ENCODE data around the gene PELO. TPM values are rescaled to one million over a fixed set of nuclear protein-coding genes. Genes with fewer than 3 reads are reported as not detected.
A peak's percentile ranks its signal among the peaks of the same experiment; 100 is the strongest.

The PELO gene
- polyA plus RNA-seq, 1 of the 3 experiments (the other 2 are of a cell fraction), result 10.7 TPM

DNA sequence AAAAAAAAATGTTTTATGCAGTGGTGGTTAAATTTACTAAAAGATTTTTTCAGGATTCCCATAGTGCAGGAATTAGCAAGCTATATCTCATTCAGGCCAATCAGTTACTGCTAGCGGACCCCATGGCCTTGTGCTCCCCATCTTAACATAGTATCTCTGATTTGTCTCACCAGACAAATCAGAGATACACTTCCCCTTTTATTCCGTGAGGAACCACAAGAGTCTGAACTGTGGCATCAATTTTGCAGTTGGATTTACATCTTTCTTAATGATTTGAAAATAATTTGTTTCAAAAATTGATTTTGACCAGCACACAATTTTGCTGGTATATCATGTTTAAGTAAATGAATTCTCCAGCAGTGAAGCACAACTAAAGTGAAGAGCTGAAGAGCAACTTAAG lies 17.9 kb downstream of the PELO start:
- peaks cover 67% of the 10 kb centered on the region for H3K79me2 ChIP-seq (ENCODE audit: insufficient read depth)
- H3K36me3 ChIP-seq (replicated peaks in 1 of 2; ENCODE audit: control insufficient read depth in 1 of 2, insufficient read depth in 2 of 2, low read length in 1 of 2), result peaks cover 44 to 46% of the 10 kb centered on the region in 2 experiments
- H3K4me1 ChIP-seq (ENCODE audit: control insufficient read depth in 1 of 2, insufficient read depth in 2 of 2, low read depth in 1 of 2, low read length in 1 of 2), result peaks cover 16 to 25% of the 10 kb centered on the region in 2 experiments
- TF ChIP-seq JUND (IDR thresholded peaks at IDR 0.05) (no peak), YY1 (IDR thresholded peaks at IDR 0.05; ENCODE audit: low read depth) (no peak), FOXM1 (IDR thresholded peaks at IDR 0.05; ENCODE audit: low read depth) (no peak)
- H3K9me2 ChIP-seq, result no peaks in the 10 kb centered on the region
- no peak for DNase-seq
- POLR2A ChIA-PET, result no interaction called here
- WGBS (ENCODE audit: low lambda C conversion rate), result 98% methylated on average over 2 of the region's 2 CpGs
- no peak overlapping the region for H3K27ac ChIP-seq (ENCODE audit: low read depth in 2 of 2, low read length in 1 of 2)
- H3K4me2 ChIP-seq, result no peak overlapping the region
- H3K27me3 ChIP-seq (ENCODE audit: insufficient read depth), result no peaks in the 10 kb centered on the region
- CTCF ChIA-PET, result interaction anchor here (0.7 to 1.3 kb wide), 2 partner anchors 12 to 110 kb away, joined by 3 read pairs; no protein-coding TSS in a partner anchor
- H3K9ac ChIP-seq, result no peak overlapping the region
- H3F3A ChIP-seq (replicated peaks; ENCODE audit: insufficient read depth), result peaks cover 29% of the 10 kb centered on the region
- H4K20me1 ChIP-seq (ENCODE audit: insufficient read depth), result peaks cover 22% of the 10 kb centered on the region
- H3K4me3 ChIP-seq (ENCODE audit: low read depth in 2 of 2, low read length in 1 of 2), result no peak overlapping the region
- no peaks in the 10 kb centered on the region for H3K9me3 ChIP-seq
- H2AFZ ChIP-seq (ENCODE audit: low read depth), result no peak overlapping the region

DNA sequence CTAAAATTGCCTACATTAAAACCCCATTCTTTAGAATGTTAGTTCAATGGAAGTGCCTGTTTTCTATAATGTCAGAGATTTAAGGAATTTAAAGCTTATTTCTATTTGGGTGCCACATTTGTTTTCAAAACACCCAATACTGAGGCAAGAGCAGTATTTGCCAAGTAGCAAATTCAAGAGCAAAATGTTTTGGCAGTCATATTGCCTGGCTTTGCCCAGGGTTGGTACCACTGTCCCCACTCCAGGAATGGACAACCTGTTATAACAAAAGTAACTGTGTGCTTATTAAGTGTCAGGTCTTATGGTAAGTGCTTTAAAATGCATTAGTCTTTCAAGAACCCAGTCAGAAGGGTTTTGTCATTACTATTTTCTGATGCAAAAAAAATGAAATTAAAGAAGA lies 19.3 kb downstream of the PELO start:
- Histone ChIP-seq H3K79me2 (ENCODE audit: insufficient read depth) (peaks cover 53% of the 10 kb centered on the region), H3K9ac (no peak overlapping the region), H3K27ac (ENCODE audit: low read depth in 2 of 2, low read length in 1 of 2) (no peak overlapping the region; a peak in 1 of 4 replicates), H3K4me1 (ENCODE audit: control insufficient read depth in 1 of 2, insufficient read depth in 2 of 2, low read depth in 1 of 2, low read length in 1 of 2) (peaks cover 14 to 23% of the 10 kb centered on the region in 2 experiments), H4K20me1 (ENCODE audit: insufficient read depth) (peaks cover 12% of the 10 kb centered on the region), H3K4me2 (no peak overlapping the region), H3K4me3 (ENCODE audit: low read depth in 2 of 2, low read length in 1 of 2) (no peak overlapping the region), H3K36me3 (replicated peaks in 1 of 2; ENCODE audit: control insufficient read depth in 1 of 2, insufficient read depth in 2 of 2, low read length in 1 of 2) (peaks cover 37 to 40% of the 10 kb centered on the region in 2 experiments), H2AFZ (ENCODE audit: low read depth) (no peak overlapping the region), H3F3A (replicated peaks; ENCODE audit: insufficient read depth) (peaks cover 28% of the 10 kb centered on the region), H3K9me3 (no peaks in the 10 kb centered on the region), H3K9me2 (no peaks in the 10 kb centered on the region), H3K27me3 (ENCODE audit: insufficient read depth) (no peaks in the 10 kb centered on the region)
- DNase-seq, result no peak
- ChIA-PET POLR2A (no interaction called here), CTCF (interaction anchor here (1.4 kb wide), 1 partner anchor 18 kb away, joined by 4 read pairs; no protein-coding TSS in a partner anchor)
- no peak for TF ChIP-seq FOXM1 (IDR thresholded peaks at IDR 0.05; ENCODE audit: low read depth)
- no peak for TF ChIP-seq NRF1 (IDR thresholded peaks at IDR 0.05; ENCODE audit: low read depth, low read length)
- TF ChIP-seq, protein P1, sequence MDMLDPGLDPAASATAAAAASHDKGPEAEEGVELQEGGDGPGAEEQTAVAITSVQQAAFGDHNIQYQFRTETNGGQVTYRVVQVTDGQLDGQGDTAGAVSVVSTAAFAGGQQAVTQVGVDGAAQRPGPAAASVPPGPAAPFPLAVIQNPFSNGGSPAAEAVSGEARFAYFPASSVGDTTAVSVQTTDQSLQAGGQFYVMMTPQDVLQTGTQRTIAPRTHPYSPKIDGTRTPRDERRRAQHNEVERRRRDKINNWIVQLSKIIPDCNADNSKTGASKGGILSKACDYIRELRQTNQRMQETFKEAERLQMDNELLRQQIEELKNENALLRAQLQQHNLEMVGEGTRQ (IDR thresholded peaks at IDR 0.05; ENCODE audit: borderline replicate concordance, low read depth, low read length), result no peak

DNA sequence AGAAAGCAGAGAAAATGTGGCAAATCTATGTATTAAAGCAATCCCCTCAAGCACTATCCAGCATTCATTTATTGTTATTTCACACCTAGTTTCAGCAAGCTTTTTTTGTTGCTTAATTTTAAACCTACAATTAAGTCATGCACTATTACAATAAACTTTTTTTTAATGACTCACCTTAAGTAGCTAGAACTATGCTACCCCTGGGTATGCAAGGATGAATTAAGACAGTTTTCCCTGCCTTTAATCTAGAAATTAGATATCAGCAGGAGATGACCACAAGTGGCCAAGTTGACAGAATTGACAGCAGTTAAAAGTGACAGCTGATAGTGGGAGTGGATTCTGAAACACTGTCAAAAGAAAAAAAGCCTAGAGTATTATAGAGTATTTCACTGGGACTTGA lies 20.0 kb downstream of the PELO start:
- Histone ChIP-seq H4K20me1 (ENCODE audit: insufficient read depth) (peaks cover 7% of the 10 kb centered on the region), H3F3A (replicated peaks; ENCODE audit: insufficient read depth) (peaks cover 21% of the 10 kb centered on the region), H3K36me3 (replicated peaks in 1 of 2; ENCODE audit: control insufficient read depth in 1 of 2, insufficient read depth in 2 of 2, low read length in 1 of 2) (peaks cover 31 to 33% of the 10 kb centered on the region in 2 experiments), H2AFZ (ENCODE audit: low read depth) (no peak overlapping the region), H3K27ac (ENCODE audit: low read depth in 2 of 2, low read length in 1 of 2) (peak overlapping the region in 1 of 2 experiments; percentile 16; a peak in 1 of 4 replicates), H3K27me3 (ENCODE audit: insufficient read depth) (no peaks in the 10 kb centered on the region), H3K4me1 (ENCODE audit: control insufficient read depth in 1 of 2, insufficient read depth in 2 of 2, low read depth in 1 of 2, low read length in 1 of 2) (peaks cover 8 to 23% of the 10 kb centered on the region in 2 experiments), H3K9me3 (no peaks in the 10 kb centered on the region), H3K4me3 (ENCODE audit: low read depth in 2 of 2, low read length in 1 of 2) (no peak overlapping the region), H3K4me2 (no peak overlapping the region), H3K9me2 (no peaks in the 10 kb centered on the region), H3K9ac (no peak overlapping the region), H3K79me2 (ENCODE audit: insufficient read depth) (peaks cover 46% of the 10 kb centered on the region)
- POLR2A ChIA-PET, result no interaction called here
- no peak for DNase-seq
- CTCF ChIA-PET, result interaction anchor here (1.4 kb wide), 1 partner anchor 19 kb away, joined by 4 read pairs; no protein-coding TSS in a partner anchor
- TF ChIP-seq CHD2 (IDR thresholded peaks at IDR 0.05; ENCODE audit: low read length, partially characterized antibody), result no peak
- no peak for TF ChIP-seq RXRA (IDR thresholded peaks at IDR 0.05; ENCODE audit: borderline replicate concordance, low read depth)
- TF ChIP-seq POLR2AphosphoS5 (IDR thresholded peaks at IDR 0.05; ENCODE audit: low read depth, low read length), result no peak
